HG02678 (cell line): ENCODE results near the gene AK4.

Source experiments
- ATAC-seq: cut with Tn5 transposase; IDR thresholded peaks from one replicate; pipeline ENCODE4 v1.9.1; 2021; ENCODE audit warnings: mild to moderate bottlenecking, moderate library complexity; ENCODE audit not compliant: unreplicated experiment

AK4 gene

GRCh38 chr1:65269612-65270011, 121.6 kb downstream of the AK4 start:
- ATAC-seq: no peak

- ATAC-seq: no peak
These were observed 128.4 kb downstream of the AK4 start for GRCh38 chr1:65276197-65276939.

- ATAC-seq: no peak
These were observed 129.8 kb downstream of the AK4 start for GRCh38 chr1:65277605-65278347.

- ATAC-seq: no peak
These were observed 130.5 kb downstream of the AK4 start for GRCh38 chr1:65278376-65279069.

GRCh38 chr1:65279070-65279779, 131.2 kb downstream of the AK4 start:
- no peak for ATAC-seq
